Activated CD8-positive, alpha-beta memory T cell treated with anti-CD3 and anti-CD28 coated beads, Interleukin-2, amount 50 U/mL, for 1 hour (primary cell): ENCODE results near the gene ABLIM2.

Experiments used
- DNase-seq: peaks from one replicate; pipeline ENCODE4 v3.0.0-alpha.2; 2020; ENCODE audit errors: extremely low read depth

The ABLIM2 gene

DNA sequence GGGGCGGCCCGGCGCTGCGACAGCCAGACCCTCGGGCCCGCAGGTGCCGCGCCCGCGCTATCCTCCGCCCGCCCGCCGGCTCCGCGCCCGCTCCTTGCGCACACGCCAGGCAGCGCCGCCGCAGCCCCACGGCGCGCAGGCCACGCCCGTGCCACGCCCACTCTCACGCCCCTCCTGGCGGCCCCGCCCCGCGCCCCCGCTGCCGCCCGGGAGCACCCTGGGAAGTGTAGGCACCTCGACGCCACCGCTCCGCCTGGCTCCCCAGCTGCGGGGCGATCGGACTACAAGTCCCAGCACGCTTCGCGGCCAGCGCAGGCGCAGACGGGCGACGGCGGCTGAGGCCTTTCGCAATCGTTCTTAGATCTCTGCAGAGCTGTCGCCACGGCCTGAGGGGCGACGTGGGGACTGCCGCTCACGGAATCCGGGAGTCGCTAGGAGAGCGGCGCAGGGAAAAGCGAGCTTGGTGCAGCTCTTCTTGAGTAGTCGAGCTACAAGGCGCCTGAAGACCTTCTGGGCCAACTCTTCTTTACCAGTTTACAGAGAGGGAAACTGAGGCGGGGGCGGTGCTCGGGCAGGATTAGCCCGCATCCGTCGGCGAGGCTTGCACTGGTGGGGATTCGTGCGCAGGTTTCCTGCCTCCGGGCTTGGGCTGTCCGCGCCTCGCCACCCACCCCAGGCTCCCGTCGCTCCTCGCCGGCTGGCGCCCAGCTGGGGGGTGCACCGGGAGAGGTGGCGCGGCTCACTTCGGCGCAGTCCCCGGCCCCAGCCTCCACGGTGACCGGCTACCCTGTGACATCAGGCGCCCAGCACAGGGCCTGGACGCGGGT is at the start of gene ABLIM2:
TSS of gene ABLIM2 (minus strand) at position 104 of the 827 bp plus-strand sequence. CDS start 124 bp downstream, outside the sequence.
- DNase-seq: peak; percentile 89

DNA sequence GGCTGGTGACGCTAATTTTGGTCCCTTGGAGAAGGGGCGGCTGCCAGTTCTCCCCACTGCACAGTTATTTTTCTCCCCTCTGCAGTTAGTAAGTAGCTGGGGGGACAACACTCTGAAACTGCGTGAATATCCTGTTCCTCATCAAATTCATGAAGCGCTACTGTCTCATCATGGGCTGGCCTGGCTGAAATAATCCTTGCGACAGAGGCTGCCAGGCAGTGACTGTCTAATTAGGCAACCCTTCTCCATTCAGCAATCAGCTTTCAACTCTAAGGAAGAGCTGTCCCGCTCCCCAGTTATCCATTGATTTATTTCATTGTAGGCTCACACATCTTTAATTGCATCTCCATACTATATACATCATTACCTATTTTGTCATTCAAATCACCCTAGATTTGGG is 48.7 kb upstream of the ABLIM2 start:
- DNase-seq: no peak

GRCh38 chr4:8205749-8206611 is 47.4 kb upstream of the ABLIM2 start:
- DNase-seq: no peak

GRCh38 chr4:8205241-8205707 is 46.7 kb upstream of the ABLIM2 start:
- DNase-seq: no peak

- DNase-seq: no peak
These were observed 46.1 kb upstream of the ABLIM2 start for GRCh38 chr4:8204576-8205227.

GRCh38 chr4:8203817-8204216 is 45.2 kb upstream of the ABLIM2 start:
- no peak for DNase-seq

DNA sequence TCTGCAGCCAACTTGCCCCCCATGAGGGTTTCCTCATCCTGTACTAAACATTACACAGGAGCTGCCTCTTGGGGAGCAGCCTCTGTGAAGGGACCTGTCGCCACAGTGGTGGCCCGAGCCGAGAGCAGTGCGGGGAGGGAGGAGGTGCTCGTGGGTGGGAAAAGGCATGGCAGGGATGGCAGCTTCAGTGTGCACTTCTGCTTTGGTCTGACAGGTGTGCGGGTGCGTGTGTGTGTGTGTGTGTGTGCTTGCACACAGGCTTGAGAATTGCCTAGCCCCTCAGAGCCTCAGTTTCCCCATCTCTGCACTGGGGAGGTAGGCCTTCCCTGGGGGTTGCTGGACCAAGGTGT is 44.4 kb upstream of the ABLIM2 start:
- DNase-seq: no peak

- no peak for DNase-seq
These were observed 43.8 kb upstream of the ABLIM2 start for GRCh38 chr4:8202108-8203051.

GRCh38 chr4:8201321-8201781 is 42.7 kb upstream of the ABLIM2 start:
- no peak for DNase-seq

GRCh38 chr4:8200302-8200975 is 41.8 kb upstream of the ABLIM2 start:
- DNase-seq: no peak

GRCh38 chr4:8199594-8200301 is 41.1 kb upstream of the ABLIM2 start:
- DNase-seq: no peak

- no peak for DNase-seq
These were observed 40.4 kb upstream of the ABLIM2 start, which contains the start of gene SH3TC1 for GRCh38 chr4:8198906-8199593. Gene SH3TC1 (plus strand): TSS chr4:8199290. CDS start chr4:8205195, 5,905 bp downstream.

DNA sequence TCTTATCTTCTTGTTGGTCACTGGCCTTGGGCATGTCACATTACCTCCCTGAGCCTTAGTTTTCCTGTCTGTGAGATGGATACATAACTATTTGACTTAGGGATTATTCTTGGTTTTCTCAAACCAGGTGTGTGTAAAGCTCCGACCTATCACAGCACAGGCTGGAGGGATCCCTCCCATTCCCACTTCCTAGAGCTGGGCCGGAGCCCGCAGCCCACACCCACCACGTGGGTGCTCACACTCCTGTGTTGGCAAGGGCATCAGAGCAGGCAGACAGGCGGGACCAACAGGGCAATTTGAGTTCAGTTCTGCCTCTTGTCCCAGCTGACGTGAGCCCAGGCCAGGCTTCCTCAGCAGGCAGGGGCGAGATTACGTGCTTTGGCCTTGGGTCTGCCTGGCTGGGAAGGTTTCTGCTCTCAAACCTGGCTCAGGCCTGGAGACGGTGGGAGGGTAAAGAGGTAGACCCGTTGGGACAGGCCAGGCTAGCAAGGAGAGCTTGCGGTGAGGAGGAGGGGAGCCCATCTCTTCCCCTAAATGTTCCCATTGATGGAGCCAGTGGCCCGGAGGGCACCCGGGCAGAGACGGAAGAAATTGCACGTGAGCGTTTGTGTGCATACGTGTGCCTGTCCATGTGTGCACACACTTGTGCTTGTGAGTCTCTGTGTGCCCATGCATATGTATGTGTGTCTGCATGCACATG is 39.7 kb upstream of the ABLIM2 start:
- DNase-seq: no peak

DNA sequence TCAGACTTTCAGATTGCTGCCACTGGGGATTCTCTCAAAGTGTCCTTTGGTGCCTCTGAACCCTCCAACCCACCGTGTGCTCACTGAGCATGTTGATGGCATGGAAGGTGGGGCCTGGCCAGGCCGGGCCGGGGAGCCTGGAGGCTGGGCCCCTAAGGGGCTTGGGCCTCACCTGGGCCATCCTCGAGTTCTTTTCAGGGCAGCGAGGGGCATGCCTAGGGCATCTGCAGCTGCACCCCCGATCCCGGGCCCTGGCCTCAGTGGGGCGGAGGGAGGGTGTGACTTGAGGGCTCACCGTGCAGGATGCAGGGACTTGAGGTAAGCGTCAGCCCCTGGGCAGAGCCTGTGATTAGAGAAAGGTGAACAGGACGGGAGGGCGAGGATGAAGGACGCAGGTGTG is 38.9 kb upstream of the ABLIM2 start:
- no peak for DNase-seq

DNA sequence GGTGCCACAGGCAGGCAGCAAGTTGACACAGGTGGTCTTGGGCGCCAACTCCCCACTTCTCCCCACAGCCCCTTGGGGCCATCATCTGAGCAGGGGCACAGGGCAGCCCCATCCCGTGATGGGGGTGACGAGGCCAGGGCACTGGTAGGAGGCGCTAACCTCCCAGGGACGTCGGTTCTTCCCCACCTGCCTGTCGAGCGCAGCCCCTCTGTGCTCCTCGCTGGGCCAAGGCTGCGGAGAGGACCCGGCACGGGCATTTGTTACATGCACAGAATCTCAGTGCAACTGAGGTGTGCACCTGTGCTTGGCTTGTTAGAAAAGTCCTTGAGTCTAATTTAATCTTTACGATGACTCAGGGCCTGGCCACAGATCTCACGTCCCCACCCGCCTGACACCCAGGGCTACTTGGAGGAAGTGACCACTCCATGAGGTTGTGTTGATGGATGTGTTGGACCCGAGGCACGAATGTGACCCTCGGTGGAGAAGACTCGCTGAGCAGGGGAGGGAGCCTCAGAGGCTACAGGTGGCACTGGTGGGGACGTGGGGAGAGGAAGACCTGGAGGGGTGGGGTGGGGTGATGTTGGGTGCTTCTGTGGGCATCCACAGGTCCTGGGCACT is 37.3 kb upstream of the ABLIM2 start:
- no peak for DNase-seq

- DNase-seq: no peak
These were observed 36.8 kb upstream of the ABLIM2 start for GRCh38 chr4:8195431-8195830.

GRCh38 chr4:8194306-8195242 is 36.0 kb upstream of the ABLIM2 start:
- no peak for DNase-seq
